Dermis blood vessel endothelial cell (primary cell): Measurements from ENCODE around the gene TBC1D17. TPM values are rescaled to one million over a fixed set of nuclear protein-coding genes. Genes with fewer than 3 reads are reported as not detected.
A peak's percentile ranks its signal among the peaks of the same experiment; 100 is the strongest.

Experiments used
- DNase-seq: peaks from one replicate; pipeline ENCODE4 v3.0.0; 2010
- total RNA-seq: library from RNA; depleted of rRNA; stranded (reverse); fragments of >200 nt; gene quantifications from 2 replicates; pipeline ENCODE4 v1.2.3, GENCODE V29; 2014

The TBC1D17 gene
- total RNA-seq, 1 donor from 2014 or later: 7.5 TPM

DNA sequence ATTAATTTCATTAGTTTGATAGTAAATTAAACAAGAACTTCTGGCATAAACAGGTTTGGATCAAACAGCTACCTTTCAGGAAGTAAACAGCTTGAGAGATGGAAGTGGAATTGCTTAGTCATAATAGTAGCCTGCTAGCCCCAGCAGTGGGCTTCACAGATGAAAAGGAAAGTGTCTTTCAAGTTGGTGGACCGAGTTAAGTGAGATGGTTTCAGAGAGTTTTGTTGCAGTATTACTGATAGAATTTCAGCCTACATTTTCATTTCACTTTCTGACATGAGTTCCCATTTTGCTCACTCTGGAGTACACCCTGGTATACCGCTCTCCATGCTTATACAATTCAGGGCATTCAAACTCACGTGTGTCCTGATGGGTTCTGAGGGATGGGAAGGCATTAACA is 28.6 kb upstream of the TBC1D17 start:
- DNase-seq: no peak

DNA sequence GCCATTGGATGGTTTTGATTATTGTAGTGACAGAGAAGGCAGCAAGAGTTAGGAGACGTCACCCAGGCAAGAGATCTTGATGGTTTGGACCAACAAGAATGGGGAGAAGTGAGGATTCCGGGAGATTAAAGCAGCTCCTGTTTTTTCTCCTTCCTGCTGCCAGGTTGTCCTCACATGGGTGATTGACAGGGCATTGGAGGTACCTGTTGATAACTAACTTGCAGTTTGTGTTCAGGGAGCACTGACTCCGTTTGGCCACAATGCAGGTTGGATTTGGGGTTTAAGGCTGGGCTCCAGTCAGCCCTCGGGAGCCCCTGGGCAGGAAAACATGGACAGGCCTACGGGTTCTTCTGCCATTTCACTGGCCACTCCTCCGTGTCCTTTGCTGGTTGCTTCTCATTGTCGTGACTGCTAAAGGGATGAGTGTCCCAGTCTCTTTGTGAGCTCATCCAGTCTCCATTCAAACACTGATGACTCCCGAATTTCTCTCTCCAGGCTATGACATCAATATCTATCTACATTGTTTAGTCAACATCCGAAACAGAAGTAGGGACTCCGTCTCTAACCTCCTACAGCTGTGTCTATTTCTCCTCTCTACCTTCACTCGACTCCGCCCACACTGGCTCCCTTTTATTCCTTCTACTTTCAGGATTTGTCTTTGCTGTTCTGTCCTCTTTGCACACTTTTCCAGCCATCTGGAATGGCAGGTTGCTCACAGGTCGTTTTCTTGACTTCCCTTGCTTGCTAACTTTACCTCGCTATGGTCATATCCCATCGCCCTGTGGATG is 27.9 kb upstream of the TBC1D17 start:
- no peak for DNase-seq

DNA sequence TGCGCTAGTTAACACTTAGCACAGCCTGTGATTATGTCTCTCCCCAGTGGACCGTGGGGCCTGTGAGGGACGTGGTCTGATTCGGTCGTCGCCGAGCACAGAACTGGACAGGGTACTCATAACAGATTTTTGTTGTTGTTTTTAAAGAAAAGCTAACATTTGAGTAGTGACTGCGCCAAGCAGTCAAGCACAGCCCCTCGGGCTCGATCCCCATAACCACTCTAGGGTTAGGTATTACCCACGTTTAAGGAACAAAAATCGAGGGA is 27.3 kb upstream of the TBC1D17 start:
- no peak for DNase-seq

GRCh38 chr19:49850487-49851342 is 26.8 kb upstream of the TBC1D17 start, which contains the start of gene PTOV1:
Gene PTOV1 (plus strand): TSS chr19:49851159.
- DNase-seq: peak; percentile 95

GRCh38 chr19:49851456-49852259 is 25.8 kb upstream of the TBC1D17 start:
- peak; percentile 42 for DNase-seq

DNA sequence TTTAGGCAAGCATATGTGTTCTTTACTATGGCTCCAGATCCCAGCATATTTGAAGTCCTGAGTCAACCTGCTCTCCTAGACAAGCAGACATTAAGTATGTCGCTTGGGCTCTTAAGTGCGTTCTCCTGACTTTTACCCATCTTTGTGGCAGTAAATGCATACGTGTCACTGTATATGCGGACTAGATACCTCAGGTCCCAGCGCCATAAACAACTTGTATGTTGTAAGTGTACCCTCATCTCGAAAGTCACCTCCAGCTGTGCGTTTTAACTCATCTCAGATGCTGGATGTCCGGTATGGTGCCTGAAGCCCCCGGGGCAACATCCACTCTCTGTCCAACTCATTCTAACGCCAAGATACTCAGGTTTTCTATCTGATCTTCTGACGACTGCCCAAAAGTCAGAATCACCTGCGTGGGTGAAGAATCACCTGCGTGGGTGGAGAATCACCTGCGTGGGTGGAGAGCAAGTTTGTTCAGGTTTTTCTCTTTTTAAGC is 24.8 kb upstream of the TBC1D17 start:
- no peak for DNase-seq

GRCh38 chr19:49853852-49854377 is 23.6 kb upstream of the TBC1D17 start:
- DNase-seq: no peak

DNA sequence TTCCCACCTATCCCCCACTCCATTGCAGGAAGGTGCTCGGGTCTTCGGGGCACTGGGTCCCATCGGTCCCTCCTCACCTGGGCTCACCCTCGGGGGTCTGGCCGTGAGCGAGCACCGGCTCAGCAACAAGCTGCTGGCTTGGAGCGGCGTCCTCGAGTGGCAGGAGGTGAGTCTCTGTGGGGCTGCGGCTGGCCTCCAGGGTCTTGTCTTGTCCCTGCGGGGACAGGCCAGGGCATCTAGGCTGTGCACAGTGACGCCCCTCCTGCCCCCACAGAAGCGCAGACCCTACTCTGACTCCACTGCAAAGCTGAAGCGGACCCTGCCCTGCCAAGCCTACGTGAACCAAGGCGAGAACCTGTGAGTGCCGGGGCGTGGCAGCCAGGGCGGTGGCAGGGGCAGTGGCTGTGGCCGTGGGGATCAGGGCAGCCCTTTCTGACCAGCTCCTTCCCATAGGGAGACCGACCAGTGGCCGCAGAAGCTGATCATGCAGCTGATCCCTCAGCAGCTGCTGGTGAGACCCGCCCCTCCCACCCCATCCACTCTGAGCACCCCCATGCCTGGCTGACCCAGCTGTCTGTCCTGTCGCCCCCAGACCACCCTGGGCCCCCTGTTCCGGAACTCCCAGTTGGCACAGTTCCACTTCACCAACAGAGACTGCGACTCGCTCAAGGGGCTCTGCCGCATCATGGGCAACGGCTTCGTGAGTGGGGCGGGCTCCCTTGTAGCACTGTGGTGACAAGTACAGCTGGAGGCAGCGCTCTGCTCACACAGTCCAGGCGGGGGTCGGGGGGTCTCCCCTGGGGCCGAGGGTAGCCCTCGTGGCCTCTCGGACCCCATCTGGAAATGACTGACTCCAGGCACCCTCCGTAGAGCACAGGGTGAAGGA is 22.9 kb upstream of the TBC1D17 start:
- no peak for DNase-seq

GRCh38 chr19:49855277-49855675 is 22.2 kb upstream of the TBC1D17 start:
- DNase-seq: no peak

DNA sequence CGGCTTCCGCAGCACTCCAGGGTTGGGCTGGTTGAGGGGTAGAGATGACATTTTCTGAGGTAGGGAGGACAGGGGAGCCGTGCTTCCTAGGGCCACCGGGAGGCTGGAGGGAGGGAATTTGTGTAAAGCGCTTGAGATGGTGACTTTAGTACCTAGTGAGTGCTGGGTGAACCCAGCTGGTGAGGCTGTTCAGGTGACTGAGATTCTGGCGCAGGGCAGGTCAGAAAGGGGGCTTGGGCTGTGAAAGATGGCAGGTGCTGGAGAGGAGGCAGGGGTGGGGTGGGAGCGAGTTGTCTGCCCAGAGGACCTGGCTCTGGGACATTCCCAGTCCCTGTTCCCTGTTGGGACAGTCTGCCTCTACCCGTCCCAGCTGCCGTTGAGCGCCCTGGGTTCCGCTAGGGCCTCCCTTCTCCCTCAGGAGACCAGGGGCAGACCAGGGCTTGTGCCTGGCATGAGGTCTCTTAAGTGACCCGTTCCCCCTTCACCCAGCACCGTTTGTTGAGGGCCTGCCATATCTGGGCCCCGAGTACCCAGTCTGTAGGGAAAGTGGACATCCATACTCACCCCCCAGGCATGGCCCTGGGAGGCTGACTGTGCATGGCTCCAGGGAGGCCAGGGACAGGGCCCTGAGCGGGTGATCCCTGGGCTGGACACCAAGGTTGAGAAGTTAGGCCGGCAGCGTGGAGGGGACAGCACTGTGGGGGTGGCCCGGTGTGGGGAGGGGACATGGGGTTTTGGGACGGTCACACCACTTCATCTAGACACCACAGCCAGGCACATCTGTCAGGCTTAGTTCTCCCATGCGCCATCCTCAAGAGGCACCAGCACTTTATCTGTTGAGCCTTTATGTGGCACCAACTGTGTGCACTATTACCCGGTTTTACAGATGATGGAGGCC is 21.6 kb upstream of the TBC1D17 start:
- no peak for DNase-seq

GRCh38 chr19:49856574-49857021 is 20.9 kb upstream of the TBC1D17 start:
- DNase-seq: no peak

DNA sequence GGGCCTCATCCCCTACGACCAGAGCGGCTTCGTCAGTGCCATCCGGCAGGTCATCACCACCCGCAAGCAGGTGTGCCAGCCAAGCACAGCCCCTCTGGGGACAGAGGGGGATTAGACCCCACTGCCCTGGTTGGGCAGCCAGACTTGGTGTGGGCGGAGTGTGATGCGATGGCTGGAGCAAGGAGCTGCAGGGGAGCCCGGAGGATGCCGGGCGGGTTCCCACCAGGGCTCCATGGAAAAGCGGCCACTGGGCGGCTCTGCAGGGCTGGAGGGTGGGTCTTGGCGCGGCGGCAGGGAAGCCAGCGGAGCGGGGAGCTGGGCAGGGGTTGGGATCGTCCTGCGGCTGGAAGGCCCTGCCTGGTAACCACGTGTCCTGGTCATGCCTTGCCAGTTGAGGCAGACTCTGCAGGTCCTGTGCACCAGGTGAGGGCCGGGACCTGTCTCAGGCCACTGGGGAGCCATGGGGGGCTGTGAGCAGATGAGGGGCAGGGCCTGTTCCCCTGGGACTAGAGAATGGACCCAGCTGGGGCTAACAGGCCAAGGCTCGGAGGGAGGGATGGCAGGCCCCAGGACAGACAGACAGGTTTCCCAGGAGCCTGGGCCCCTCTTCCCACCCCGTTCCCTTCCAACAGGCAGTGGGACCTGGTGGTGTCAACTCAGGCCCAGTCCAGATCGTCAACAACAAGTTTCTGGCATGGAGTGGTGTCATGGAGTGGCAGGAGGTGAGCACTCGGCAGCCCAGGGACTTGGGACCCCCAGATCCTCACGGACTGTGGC is 20.3 kb upstream of the TBC1D17 start:
- no peak for DNase-seq

DNA sequence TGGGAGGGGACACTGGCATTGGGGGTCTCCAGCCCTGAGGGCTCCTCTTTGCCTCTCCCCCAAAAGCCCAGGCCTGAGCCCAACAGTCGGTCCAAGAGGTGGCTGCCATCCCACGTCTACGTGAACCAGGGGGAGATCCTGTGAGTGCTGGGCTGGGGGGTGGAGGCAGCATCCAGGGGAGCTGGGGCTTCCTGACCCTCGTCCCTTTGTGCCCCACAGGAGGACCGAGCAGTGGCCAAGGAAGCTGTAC is 19.7 kb upstream of the TBC1D17 start:
- no peak for DNase-seq

GRCh38 chr19:49858088-49858985 is 19.2 kb upstream of the TBC1D17 start:
- no peak for DNase-seq

GRCh38 chr19:49859682-49860335 is 17.7 kb upstream of the TBC1D17 start:
- no peak for DNase-seq

DNA sequence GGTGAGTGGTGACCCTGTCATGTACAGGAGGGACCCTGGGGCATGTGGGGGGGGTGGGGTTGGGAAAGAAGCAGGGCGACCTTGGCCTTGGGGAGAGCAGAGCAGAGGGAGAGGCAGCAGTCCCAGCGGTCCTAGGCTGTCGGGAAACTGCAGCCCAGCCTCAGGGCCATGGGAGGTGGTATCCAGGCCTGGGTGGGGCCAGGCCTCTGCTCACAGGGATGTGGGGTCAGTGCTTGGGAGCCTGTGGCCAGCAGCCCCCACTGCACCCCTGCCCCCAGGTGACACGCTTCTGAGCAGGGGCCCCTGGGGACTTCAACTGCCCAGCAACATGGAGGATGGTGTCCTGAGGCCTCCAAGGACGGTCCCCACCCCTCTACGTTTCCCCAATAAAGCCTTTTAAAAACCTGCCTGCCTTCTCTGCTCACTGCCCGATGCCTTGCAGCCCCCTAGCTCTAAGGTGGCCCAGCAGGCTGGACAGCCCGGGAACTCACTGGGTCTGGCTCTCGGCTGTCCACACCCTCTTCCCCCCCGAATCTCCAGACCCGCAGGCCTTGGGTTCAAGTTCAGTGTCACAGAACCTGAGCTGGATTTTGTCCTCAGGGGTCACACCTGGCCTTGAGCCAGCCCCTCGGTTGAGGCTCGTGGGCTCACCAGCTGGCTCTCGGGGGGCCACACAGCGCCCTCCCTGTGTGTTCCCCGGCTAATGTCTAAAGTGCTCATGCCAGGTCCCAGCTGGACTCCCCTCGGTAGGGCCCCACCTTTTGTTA is 17.0 kb upstream of the TBC1D17 start:
- DNase-seq: no peak

DNA sequence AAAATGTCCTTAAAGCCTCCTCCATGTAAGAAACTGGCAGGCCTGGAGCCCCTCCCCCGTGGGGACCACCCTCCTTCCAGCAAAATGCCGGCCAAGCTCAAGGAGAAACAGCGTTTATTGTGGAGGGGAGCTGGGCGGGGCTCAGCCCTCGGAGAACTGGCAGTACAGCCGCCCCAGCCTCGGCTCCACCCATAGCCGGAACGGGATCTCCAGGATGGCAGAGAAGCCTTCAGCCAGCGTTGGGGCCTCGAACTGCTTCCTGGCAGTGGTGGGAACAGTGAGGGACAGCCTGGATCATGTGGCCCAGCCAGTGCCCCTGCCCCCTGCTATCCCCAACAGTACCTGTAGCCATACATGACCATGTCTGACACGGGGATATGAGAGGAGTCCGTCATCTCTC is 16.4 kb upstream of the TBC1D17 start:
- no peak for DNase-seq
